Measurements from ENCODE around the gene KIAA0232.

- no peak for TF ChIP-seq TCF12 (IDR thresholded peaks at IDR 0.05; ENCODE audit: low read depth)
- TF ChIP-seq CEBPB (IDR thresholded peaks at IDR 0.05): no peak
- TF ChIP-seq EGR1 (IDR thresholded peaks at IDR 0.05): no peak
- no peak for TF ChIP-seq YY1 (IDR thresholded peaks at IDR 0.05; ENCODE audit: low read depth)
- TF ChIP-seq RAD21 (IDR thresholded peaks at IDR 0.05; ENCODE audit: low read depth): no peak
- TF ChIP-seq EP300 (IDR thresholded peaks at IDR 0.05; ENCODE audit: borderline replicate concordance): no peak
- TF ChIP-seq MAX (IDR thresholded peaks at IDR 0.05): no peak
- TF ChIP-seq REST (IDR thresholded peaks at IDR 0.05; ENCODE audit: low read depth): no peak
These were observed 93.9 kb downstream of the KIAA0232 start for GRCh38 chr4:6876440-6876839.
